ENCODE measurements around the gene C22orf15. TPM values are rescaled to one million over a fixed set of nuclear protein-coding genes. Genes with fewer than 3 reads are reported as not detected.

The C22orf15 gene
- total and polyA plus RNA-seq, 2 of the 8 experiments (the other 6 are each of a cell fraction or from before 2014, with no cell fraction given) = 4.2 to 4.9 TPM

GRCh38 chr22:23722160-23722559, 40.6 kb upstream of the C22orf15 start:
- Histone ChIP-seq H3K4me3 (ENCODE audit: extremely low read depth in 1 of 4, insufficient read depth in 2 of 4, low read depth in 3 of 4, low read length in 4 of 4) (no peak overlapping the region), H3K56ac (replicated peaks; ENCODE audit: insufficient read length, low read depth, low read length) (no peak overlapping the region), H3K36me3 (ENCODE audit: control insufficient read depth in 2 of 4, insufficient read depth in 4 of 4, low read length in 3 of 4) (no peaks in the 10 kb centered on the region), H2AFZ (ENCODE audit: low read length) (no peak overlapping the region), H4K8ac (ENCODE audit: extremely low read depth, insufficient read depth, low read length) (no peak overlapping the region), H2BK20ac (ENCODE audit: low read length) (no peak overlapping the region), H3K79me1 (ENCODE audit: low read depth, low read length) (no peaks in the 10 kb centered on the region), H3K4ac (replicated peaks; ENCODE audit: insufficient read length, low read depth, low read length) (no peak overlapping the region), H3K4me1 (replicated peaks in 1 of 4; ENCODE audit: control insufficient read depth in 3 of 4, insufficient read depth in 4 of 4, low read length in 3 of 4) (peaks cover 0 to 5% (median 2%) of the 10 kb centered on the region in 4 experiments; a peak in 5 of 7 replicates), H3K4me2 (ENCODE audit: insufficient read depth in 1 of 2, low read depth in 2 of 2, low read length in 2 of 2) (no peak overlapping the region), H3K23ac (ENCODE audit: insufficient read length) (no peak overlapping the region), H4K5ac (ENCODE audit: insufficient read length, low read depth, low read length) (no peak overlapping the region), H3K27me3 (replicated peaks in 1 of 4; ENCODE audit: control insufficient read depth in 3 of 4, extremely low read depth in 1 of 4, insufficient read depth in 3 of 4, low read length in 3 of 4) (no peaks in the 10 kb centered on the region), H2AK5ac (ENCODE audit: low read depth, low read length) (no peak overlapping the region), H3K14ac (ENCODE audit: insufficient read length) (no peak overlapping the region), H3K18ac (ENCODE audit: extremely low read depth, low read length) (no peak overlapping the region), H2BK12ac (ENCODE audit: low read depth, low read length) (no peak overlapping the region), H3K9me3 (ENCODE audit: insufficient read depth in 2 of 2, low read depth in 1 of 2, low read length in 1 of 2) (no peaks in the 10 kb centered on the region), H2BK15ac (ENCODE audit: low read length) (no peak overlapping the region), H3K9ac (replicated peaks in 1 of 4; ENCODE audit: extremely low read depth in 1 of 4, low read depth in 3 of 4, low read length in 3 of 4) (no peak overlapping the region), H4K20me1 (replicated peaks in 1 of 2; ENCODE audit: control insufficient read depth in 1 of 2, insufficient read depth in 2 of 2, low read length in 2 of 2) (no peaks in the 10 kb centered on the region), H4K91ac (replicated peaks; ENCODE audit: insufficient read length, low read length) (no peak overlapping the region), H3K27ac (ENCODE audit: low read depth, low read length) (no peak overlapping the region), H2BK5ac (ENCODE audit: low read depth, low read length) (no peak overlapping the region), H3K23me2 (ENCODE audit: low read depth, low read length) (no peaks in the 10 kb centered on the region), H2BK120ac (replicated peaks; ENCODE audit: low read depth, low read length) (no peak overlapping the region), H3K79me2 (ENCODE audit: control insufficient read depth in 1 of 2, insufficient read depth in 2 of 2, low read length in 2 of 2) (no peaks in the 10 kb centered on the region)
- no peak for FAIRE-seq
- no peak for TF ChIP-seq SP1 (IDR thresholded peaks at IDR 0.05; ENCODE audit: low read depth, low read length)
- TF ChIP-seq RFX5 (IDR thresholded peaks at IDR 0.05; ENCODE audit: borderline replicate concordance, low read depth, low read length) = no peak
- TF ChIP-seq BCL11A (IDR thresholded peaks at IDR 0.05; ENCODE audit: low read depth in 2 of 2, low read length in 2 of 2) = no peak
- TF ChIP-seq TCF12 (IDR thresholded peaks at IDR 0.05; ENCODE audit: low read depth, low read length) = no peak
- no peak for TF ChIP-seq ATF2 (IDR thresholded peaks at IDR 0.05; ENCODE audit: low read length)
- DNase-seq (ENCODE audit: low read depth in 1 of 2, low spot score in 2 of 2) = no peak
- ChIA-PET CTCF (ENCODE audit: partially characterized antibody) (interaction anchor here (0.6 to 1.4 kb wide), 4 partner anchors 9 to 1503 kb away, joined by 3 to 5 read pairs (median 4); no protein-coding TSS in a partner anchor), POLR2A (ENCODE audit: partially characterized antibody) (no interaction called here)
- 82% methylated on average over 4 of the region's 4 CpGs; no CpG with 5 or more reads in 1 of the 2 experiments for WGBS, 2 experiments (ENCODE audit: extremely low coverage in 1 of 2, insufficient coverage in 1 of 2, insufficient read length in 1 of 2, insufficient replicate concordance in 2 of 2, low coverage in 1 of 2, low lambda C conversion rate in 2 of 2, missing lambda C conversion rate in 1 of 2)

Data from H1 (cell line).